Loucy (cell line): Measurements from ENCODE around the gene TSPEAR.

Experiments used
- H2AFZ ChIP-seq: fragments of 200-600 bp; sonication (generic); 2 replicates; pipeline ENCODE4 v1.6.0; 2016; ENCODE audit warnings: antibody characterized with exemption, mild to moderate bottlenecking, low read length, moderate library complexity
- H3F3A ChIP-seq: fragments of 200-600 bp; 2 replicates; pipeline ENCODE4 v1.6.0; 2016; ENCODE audit warnings: antibody characterized with exemption, low read depth, mild to moderate bottlenecking
- H3K27me3 ChIP-seq: fragments of 200-600 bp; sonication (generic); 2 replicates; pipeline ENCODE4 v1.6.1; 2014; ENCODE audit warnings: low read length, mild to moderate bottlenecking; ENCODE audit not compliant: insufficient read depth, poor library complexity, severe bottlenecking
- H3K36me3 ChIP-seq: fragments of 200-600 bp; sonication (generic); 2 replicates; pipeline ENCODE4 v1.6.1; 2016; ENCODE audit warnings: low read length; ENCODE audit not compliant: insufficient read depth
- H3K4me1 ChIP-seq: fragments of 200-600 bp; sonication (generic); 2 replicates; pipeline ENCODE4 v1.5.1; 2014; ENCODE audit warnings: low read length, mild to moderate bottlenecking; ENCODE audit not compliant: insufficient read depth, poor library complexity, severe bottlenecking
- H3K4me2 ChIP-seq: fragments of 200-600 bp; sonication (generic); 2 replicates; pipeline ENCODE4 v1.6.0; 2014; ENCODE audit warnings: antibody characterized with exemption, low read length, low read depth, mild to moderate bottlenecking; ENCODE audit not compliant: poor library complexity, severe bottlenecking
- H3K4me3 ChIP-seq: fragments of 200-600 bp; sonication (generic); 2 replicates; pipeline ENCODE4 v1.5.1; 2014; ENCODE audit warnings: low read length, mild to moderate bottlenecking, mixed read lengths; ENCODE audit not compliant: poor library complexity, severe bottlenecking
- H3K79me2 ChIP-seq: fragments of 200-600 bp; sonication (generic); 2 replicates; pipeline ENCODE4 v1.6.1; 2014; ENCODE audit warnings: low read length; ENCODE audit not compliant: insufficient read depth
- H3K9ac ChIP-seq: fragments of 200-600 bp; sonication (generic); 2 replicates; pipeline ENCODE4 v1.6.0; 2014; ENCODE audit warnings: mild to moderate bottlenecking, low read depth, low read length, moderate library complexity; ENCODE audit not compliant: poor library complexity, severe bottlenecking
- H3K9me2 ChIP-seq: fragments of 200-600 bp; sonication (generic); replicated peaks from 2 replicates; pipeline ENCODE4 v1.6.1; 2016; ENCODE audit warnings: low read depth, low read length, mixed read lengths
- H3K9me3 ChIP-seq: fragments of 200-600 bp; sonication (generic); 2 replicates; pipeline ENCODE4 v1.6.1; 2014; ENCODE audit warnings: mild to moderate bottlenecking, antibody characterized with exemption, low read length, low read depth; ENCODE audit not compliant: insufficient read depth
- H4K20me1 ChIP-seq: fragments of 200-600 bp; sonication (generic); 2 replicates; pipeline ENCODE4 v1.6.0; 2014; ENCODE audit warnings: antibody characterized with exemption, low read length, mild to moderate bottlenecking; ENCODE audit not compliant: insufficient read depth, poor library complexity, severe bottlenecking
- CTCF ChIP-seq: fragments of 200-600 bp; sonication (generic); conservative IDR thresholded peaks from 2 replicates; pipeline ENCODE4 v1.5.1; 2014; ENCODE audit warnings: mild to moderate bottlenecking, antibody characterized with exemption, low read length
- EZH2phosphoT487 ChIP-seq: fragments of 200-600 bp; IDR thresholded peaks from 2 replicates; pipeline ENCODE4 v1.6.1; 2018; ENCODE audit warnings: antibody characterized with exemption, mild to moderate bottlenecking, moderate library complexity, borderline replicate concordance

Gene TSPEAR

DNA sequence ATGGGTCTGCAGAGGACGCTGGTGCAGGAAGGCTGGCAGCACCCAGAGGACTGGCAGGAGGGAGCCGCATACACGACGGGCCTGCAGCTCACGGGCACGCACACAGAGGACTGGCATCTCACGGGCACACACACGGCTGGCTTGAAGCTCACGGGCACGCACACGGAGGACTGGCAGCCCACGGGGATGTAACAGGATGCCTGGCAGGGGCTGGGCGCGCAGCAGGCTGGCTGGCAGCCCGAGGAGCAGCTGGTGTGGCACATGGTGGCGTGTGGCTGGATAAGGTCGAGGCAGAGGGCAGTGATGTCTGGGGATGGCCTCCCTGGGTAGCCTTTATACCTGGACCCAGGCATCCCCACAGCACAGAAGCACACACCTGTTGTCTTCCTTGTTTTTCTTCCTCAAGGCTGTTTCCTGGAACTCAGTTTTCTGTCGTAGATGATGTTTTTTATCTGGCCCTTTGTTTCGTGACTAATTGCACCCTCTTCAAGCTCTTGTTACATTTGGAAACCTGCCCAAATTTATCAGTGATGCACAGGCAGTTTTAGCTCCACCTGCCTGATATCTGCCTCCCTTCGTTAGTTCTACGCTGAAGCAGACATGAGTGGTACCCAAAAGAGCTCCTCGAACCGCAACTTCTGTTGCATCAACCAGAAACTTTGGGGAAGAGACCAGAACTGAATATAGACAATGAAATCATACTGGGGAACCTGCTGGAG is 29.4 kb downstream of the TSPEAR start, which contains the start of gene KRTAP12-1:
TSS of gene KRTAP12-1 (minus strand) at position 303 of the 719 bp plus-strand sequence. CDS start at position 263, 40 bp downstream.
- no peak within 1 kb of the TSS for H3K4me2 ChIP-seq
- no peaks in the 10 kb centered on the region for H3K79me2 ChIP-seq
- no peak within 1 kb of the TSS for H3K4me3 ChIP-seq
- H3K27me3 ChIP-seq: no peaks in the 10 kb centered on the region
- no peaks in the 10 kb centered on the region for H4K20me1 ChIP-seq
- H3K9me3 ChIP-seq: no peaks in the 10 kb centered on the region
- H3K9me2 ChIP-seq: no peaks in the 10 kb centered on the region
- H3F3A ChIP-seq: no peaks in the 10 kb centered on the region
- no peak within 1 kb of the TSS for H2AFZ ChIP-seq
- H3K36me3 ChIP-seq: no peaks in the 10 kb centered on the region
- no peaks in the 10 kb centered on the region for H3K4me1 ChIP-seq
- no peak within 1 kb of the TSS for H3K9ac ChIP-seq
- TF ChIP-seq CTCF (no peak), EZH2phosphoT487 (no peak)

DNA sequence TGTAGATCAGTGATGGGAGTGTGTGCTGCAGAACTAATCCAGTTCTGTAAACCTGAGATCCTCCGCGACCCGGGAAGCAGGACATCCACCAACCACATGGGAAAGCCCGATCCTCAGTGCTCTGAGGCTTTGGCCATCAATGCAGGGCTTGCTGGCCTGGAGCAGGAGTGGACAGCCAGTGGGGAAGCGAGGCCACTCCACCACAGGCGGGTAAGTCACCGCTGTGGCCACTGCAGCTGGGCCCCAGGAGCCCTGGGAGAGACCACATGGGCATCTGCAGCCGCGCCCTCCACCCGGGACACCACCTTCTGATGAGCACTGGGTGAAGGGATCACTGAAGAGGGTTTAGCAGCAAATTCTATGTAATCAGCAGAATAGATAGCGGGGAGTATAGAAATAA is 30.2 kb downstream of the TSPEAR start:
- Histone ChIP-seq H3F3A (no peaks in the 10 kb centered on the region), H3K9ac (no peak overlapping the region), H3K4me2 (no peak overlapping the region), H3K79me2 (no peaks in the 10 kb centered on the region), H3K4me3 (no peak overlapping the region), H3K4me1 (no peaks in the 10 kb centered on the region), H2AFZ (no peak overlapping the region), H3K27me3 (no peaks in the 10 kb centered on the region), H4K20me1 (no peaks in the 10 kb centered on the region), H3K36me3 (no peaks in the 10 kb centered on the region), H3K9me3 (no peaks in the 10 kb centered on the region), H3K9me2 (no peaks in the 10 kb centered on the region)
- TF ChIP-seq EZH2phosphoT487: no peak

- no peaks in the 10 kb centered on the region for H3F3A ChIP-seq
- H3K9ac ChIP-seq: no peak overlapping the region
- H3K79me2 ChIP-seq: no peaks in the 10 kb centered on the region
- no peaks in the 10 kb centered on the region for H3K4me1 ChIP-seq
- no peaks in the 10 kb centered on the region for H3K36me3 ChIP-seq
- H3K9me3 ChIP-seq: no peaks in the 10 kb centered on the region
- no peaks in the 10 kb centered on the region for H3K27me3 ChIP-seq
- no peaks in the 10 kb centered on the region for H3K9me2 ChIP-seq
- TF ChIP-seq CTCF (no peak), EZH2phosphoT487 (no peak)
- H3K4me2 ChIP-seq: no peak overlapping the region
- no peak overlapping the region for H2AFZ ChIP-seq
- no peaks in the 10 kb centered on the region for H4K20me1 ChIP-seq
- H3K4me3 ChIP-seq: no peak overlapping the region
Observed at GRCh38 chr21:44677881-44678280, 33.5 kb downstream of the TSPEAR start.

DNA sequence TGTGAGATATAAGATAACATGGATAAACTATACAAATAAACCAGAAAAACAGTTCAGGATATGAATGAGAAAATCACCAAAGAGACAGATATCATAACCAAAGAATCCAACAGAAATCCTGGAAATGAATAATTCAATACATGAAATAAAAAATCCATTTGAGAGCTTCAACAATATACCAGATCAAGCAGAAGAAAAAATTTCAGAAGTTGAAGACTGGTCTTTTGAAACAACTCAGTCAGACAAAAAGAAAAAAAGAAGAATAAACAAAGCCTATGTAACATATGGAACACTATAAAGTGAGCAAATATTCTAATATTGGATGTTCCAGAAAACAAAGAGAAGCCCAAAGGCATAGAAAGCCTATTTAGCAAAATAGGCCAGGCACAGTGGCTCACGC is 39.5 kb downstream of the TSPEAR start:
- H3F3A ChIP-seq: no peaks in the 10 kb centered on the region
- no peaks in the 10 kb centered on the region for H3K4me1 ChIP-seq
- TF ChIP-seq EZH2phosphoT487: no peak
- TF ChIP-seq CTCF: no peak
- no peak overlapping the region for H3K4me3 ChIP-seq
- no peaks in the 10 kb centered on the region for H4K20me1 ChIP-seq
- no peak overlapping the region for H2AFZ ChIP-seq
- no peak overlapping the region for H3K4me2 ChIP-seq
- no peaks in the 10 kb centered on the region for H3K36me3 ChIP-seq
- H3K9me2 ChIP-seq: no peaks in the 10 kb centered on the region
- no peaks in the 10 kb centered on the region for H3K79me2 ChIP-seq
- H3K9me3 ChIP-seq: peaks cover 6% of the 10 kb centered on the region; the same call in 1 of the 2 replicates
- H3K9ac ChIP-seq: no peak overlapping the region
- no peaks in the 10 kb centered on the region for H3K27me3 ChIP-seq
